Astrocyte (in vitro differentiated cells and primary cell): Measurements from ENCODE around the gene MAEA. TPM values are rescaled to one million over a fixed set of nuclear protein-coding genes. Genes with fewer than 3 reads are reported as not detected.

ENCODE experiments used
- DNase-seq: peaks from one replicate; pipeline ENCODE4 v3.0.0-alpha.2; 2010; ENCODE audit warnings: low read depth
- FAIRE-seq: peaks from 2 replicates; lab custom pipeline; 2011; peaks lifted over from hg19 to GRCh38; lab: Jason Lieb, UNC
- H2AFZ ChIP-seq: 2 replicates; pipeline ENCODE4 v1.6.0; 2012; ENCODE audit warnings: low read depth, low read length, inconsistent platforms
- H3K27ac ChIP-seq: 2 replicates; pipeline ENCODE4 v1.5.1; 2011; ENCODE audit warnings: low read depth, low read length, inconsistent platforms
- H3K27me3 ChIP-seq: 2 replicates; pipeline ENCODE4 v1.6.0; 2011; ENCODE audit warnings: low read length, inconsistent platforms; ENCODE audit not compliant: insufficient read depth
- H3K36me3 ChIP-seq: 2 replicates; pipeline ENCODE4 v1.5.1; 2011; ENCODE audit warnings: low read length, inconsistent platforms; ENCODE audit not compliant: insufficient read depth
- H3K4me1 ChIP-seq: 2 replicates; pipeline ENCODE4 v1.5.1; 2011; ENCODE audit warnings: low read length, inconsistent platforms; ENCODE audit not compliant: insufficient read depth
- H3K4me2 ChIP-seq: 2 replicates; pipeline ENCODE4 v1.6.0; 2012; ENCODE audit warnings: low read length, inconsistent platforms
- H3K4me3 ChIP-seq: 2 replicates; pipeline ENCODE4 v1.5.1; 2011; ENCODE audit warnings: low read depth, mild to moderate bottlenecking, low read length, inconsistent platforms; ENCODE audit not compliant: insufficient read depth
- H3K79me2 ChIP-seq: 2 replicates; pipeline ENCODE4 v1.6.0; 2012; ENCODE audit warnings: mild to moderate bottlenecking, low read length, inconsistent platforms; ENCODE audit not compliant: insufficient read depth
- H3K9ac ChIP-seq: 2 replicates; pipeline ENCODE4 v1.6.0; 2012; ENCODE audit warnings: mild to moderate bottlenecking, low read length, inconsistent platforms
- H3K9me3 ChIP-seq: 2 replicates; pipeline ENCODE4 v1.5.1; 2012; ENCODE audit warnings: low read depth, mild to moderate bottlenecking, low read length, inconsistent platforms; ENCODE audit not compliant: insufficient read depth
- H4K20me1 ChIP-seq: 2 replicates; pipeline ENCODE4 v1.6.0; 2012; ENCODE audit warnings: low read length, inconsistent platforms; ENCODE audit not compliant: insufficient read depth
- H3K27ac Mint-ChIP-seq: one replicate; pipeline ENCODE4 v1.8.0; 2021; ENCODE audit warnings: mild to moderate bottlenecking, mixed read lengths; ENCODE audit not compliant: unreplicated experiment
- H3K27me3 Mint-ChIP-seq: one replicate; pipeline ENCODE4 v1.8.0; 2021; ENCODE audit warnings: low read depth, mixed read lengths; ENCODE audit not compliant: unreplicated experiment
- H3K36me3 Mint-ChIP-seq: one replicate; pipeline ENCODE4 v1.8.0; 2021; ENCODE audit warnings: low read depth, mixed read lengths; ENCODE audit not compliant: unreplicated experiment
- H3K4me1 Mint-ChIP-seq: one replicate; pipeline ENCODE4 v1.8.0; 2021; ENCODE audit warnings: low read depth, mixed read lengths; ENCODE audit not compliant: unreplicated experiment
- H3K4me3 Mint-ChIP-seq: one replicate; pipeline ENCODE4 v1.8.0; 2021; ENCODE audit warnings: mild to moderate bottlenecking, moderate library complexity, mixed read lengths; ENCODE audit not compliant: unreplicated experiment
- H3K9me3 Mint-ChIP-seq: one replicate; pipeline ENCODE4 v1.8.0; 2021; ENCODE audit warnings: mild to moderate bottlenecking, mixed read lengths; ENCODE audit not compliant: unreplicated experiment
- EZH2 ChIP-seq: IDR thresholded peaks from 2 replicates; pipeline ENCODE4 v1.6.1; 2012; ENCODE audit warnings: mild to moderate bottlenecking, low read length, inconsistent platforms; ENCODE audit not compliant: insufficient read depth
- total RNA-seq: library from RNA; stranded (reverse); gene quantifications from 2 replicates; pipeline ENCODE4 v1.2.1, GENCODE V29; 2021
- TF ChIP-seq, protein P1 (sequence below): IDR thresholded peaks from 2 replicates; pipeline ENCODE4 v1.5.1; 2011; ENCODE audit warnings: low read depth, mild to moderate bottlenecking, inconsistent platforms, low read length, moderate library complexity; ENCODE audit not compliant: insufficient read depth

Gene MAEA
- total RNA-seq, 1 donor from 2014 or later: 79.3 TPM

DNA sequence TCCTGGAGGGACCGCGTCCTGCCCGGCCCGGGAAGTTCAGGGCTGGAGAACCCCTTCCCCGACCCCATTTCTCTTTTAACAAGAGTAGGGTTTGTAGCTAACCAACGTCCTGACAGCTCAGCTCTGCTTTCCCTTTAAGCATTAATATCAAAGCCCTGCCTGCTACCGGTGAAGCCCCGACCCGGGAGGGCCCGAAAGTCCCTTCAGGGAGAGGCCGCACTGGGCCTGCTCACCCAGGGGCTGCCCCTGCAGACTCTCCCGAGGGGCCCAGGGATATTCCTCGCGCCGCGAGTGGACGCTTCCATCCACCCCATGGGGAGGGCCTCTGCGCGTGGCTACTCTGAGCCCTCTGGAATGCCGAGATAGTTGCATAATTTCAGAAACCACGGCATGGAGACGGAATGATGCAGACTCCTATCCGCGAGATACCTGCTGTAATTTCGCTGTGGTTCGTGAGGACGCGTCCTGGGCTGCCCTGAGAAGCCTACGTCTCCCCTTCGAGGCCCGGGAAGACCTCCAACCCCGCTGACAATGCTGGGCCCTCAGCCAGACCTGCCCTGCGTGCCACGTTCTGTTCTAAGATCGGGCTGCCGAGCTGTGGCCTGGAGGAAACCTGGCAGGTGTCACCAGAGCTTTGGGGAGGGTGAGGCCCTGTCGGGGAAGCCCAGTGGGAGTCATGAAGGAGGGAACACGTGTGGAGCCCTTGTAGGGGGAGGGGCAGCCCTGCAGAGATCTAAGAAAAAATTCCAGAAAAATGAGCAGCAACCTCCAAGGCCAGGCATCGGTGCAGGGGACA is 39.8 kb upstream of the MAEA start:
- FAIRE-seq (no peak), DNase-seq (peak; percentile 61)
- Histone ChIP-seq H3K4me1 (peaks cover 23% of the 10 kb centered on the region), H3K4me2 (peak overlapping the region; percentile 85), H3K9me3 (peaks cover 26% of the 10 kb centered on the region), H3K27me3 (no peaks in the 10 kb centered on the region), H3K79me2 (peaks cover 50% of the 10 kb centered on the region), H3K4me3 (peak overlapping the region; percentile 58), H3K9ac (peak overlapping the region; percentile 84), H3K36me3 (no peaks in the 10 kb centered on the region), H2AFZ (peak overlapping the region; percentile 67), H4K20me1 (peaks cover 26% of the 10 kb centered on the region), H3K27ac (peak overlapping the region; percentile 82)
- peaks cover 38% of the 10 kb centered on the region for H3K9me3 Mint-ChIP-seq
- peak overlapping the region; percentile 18 for H3K27ac Mint-ChIP-seq
- peak overlapping the region; percentile 80 for H3K4me3 Mint-ChIP-seq
- peaks cover 26% of the 10 kb centered on the region for H3K36me3 Mint-ChIP-seq
- no peaks in the 10 kb centered on the region for H3K27me3 Mint-ChIP-seq
- TF ChIP-seq, protein P1, sequence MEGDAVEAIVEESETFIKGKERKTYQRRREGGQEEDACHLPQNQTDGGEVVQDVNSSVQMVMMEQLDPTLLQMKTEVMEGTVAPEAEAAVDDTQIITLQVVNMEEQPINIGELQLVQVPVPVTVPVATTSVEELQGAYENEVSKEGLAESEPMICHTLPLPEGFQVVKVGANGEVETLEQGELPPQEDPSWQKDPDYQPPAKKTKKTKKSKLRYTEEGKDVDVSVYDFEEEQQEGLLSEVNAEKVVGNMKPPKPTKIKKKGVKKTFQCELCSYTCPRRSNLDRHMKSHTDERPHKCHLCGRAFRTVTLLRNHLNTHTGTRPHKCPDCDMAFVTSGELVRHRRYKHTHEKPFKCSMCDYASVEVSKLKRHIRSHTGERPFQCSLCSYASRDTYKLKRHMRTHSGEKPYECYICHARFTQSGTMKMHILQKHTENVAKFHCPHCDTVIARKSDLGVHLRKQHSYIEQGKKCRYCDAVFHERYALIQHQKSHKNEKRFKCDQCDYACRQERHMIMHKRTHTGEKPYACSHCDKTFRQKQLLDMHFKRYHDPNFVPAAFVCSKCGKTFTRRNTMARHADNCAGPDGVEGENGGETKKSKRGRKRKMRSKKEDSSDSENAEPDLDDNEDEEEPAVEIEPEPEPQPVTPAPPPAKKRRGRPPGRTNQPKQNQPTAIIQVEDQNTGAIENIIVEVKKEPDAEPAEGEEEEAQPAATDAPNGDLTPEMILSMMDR: no peak
- no peak for TF ChIP-seq EZH2
- peaks cover 18% of the 10 kb centered on the region for H3K4me1 Mint-ChIP-seq

DNA sequence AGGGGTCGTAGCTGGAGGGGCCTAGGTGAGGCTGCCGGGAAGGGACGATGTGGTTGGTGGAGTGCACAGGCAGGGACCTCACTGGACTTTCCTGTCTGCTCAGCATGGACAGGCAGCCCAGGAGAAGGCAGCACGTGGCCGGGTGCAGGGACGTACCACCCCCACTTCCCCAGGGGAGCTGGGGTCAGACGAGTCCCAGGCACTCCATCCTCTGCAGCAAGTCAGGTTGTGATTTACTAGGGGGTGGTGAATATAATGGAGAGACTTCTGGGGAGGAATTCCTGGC is 39.2 kb upstream of the MAEA start:
- H3K9me3 Mint-ChIP-seq: peaks cover 43% of the 10 kb centered on the region
- H3K4me3 Mint-ChIP-seq: peak overlapping the region; percentile 80
- H3K4me1 Mint-ChIP-seq: peaks cover 15% of the 10 kb centered on the region
- H2AFZ ChIP-seq: no peak overlapping the region
- peak overlapping the region; percentile 85 for H3K4me2 ChIP-seq
- H4K20me1 ChIP-seq: peaks cover 20% of the 10 kb centered on the region
- no peak overlapping the region for H3K27ac Mint-ChIP-seq
- DNase-seq (no peak), FAIRE-seq (no peak)
- no peaks in the 10 kb centered on the region for H3K27me3 ChIP-seq
- no peak for TF ChIP-seq EZH2
- TF ChIP-seq, protein P1: no peak
- H3K36me3 Mint-ChIP-seq: peaks cover 26% of the 10 kb centered on the region
- H3K36me3 ChIP-seq: no peaks in the 10 kb centered on the region
- H3K4me3 ChIP-seq: no peak overlapping the region
- peaks cover 45% of the 10 kb centered on the region for H3K79me2 ChIP-seq
- peaks cover 23% of the 10 kb centered on the region for H3K4me1 ChIP-seq
- H3K9ac ChIP-seq: no peak overlapping the region
- no peaks in the 10 kb centered on the region for H3K27me3 Mint-ChIP-seq
- H3K9me3 ChIP-seq: peaks cover 29% of the 10 kb centered on the region
- H3K27ac ChIP-seq: no peak overlapping the region
